ENCODE results near the gene VHLL.

- TF ChIP-seq CTCF (IDR thresholded peaks at IDR 0.05) (no peak), POLR2A (IDR thresholded peaks at IDR 0.05) (no peak)
Observed at GRCh38 chr1:156337888-156338179, 38.7 kb upstream of the VHLL start.

Measured in lower leg skin (tissue), 3 donors.